GM06990 (cell line): ENCODE measurements around the gene NDUFB10.
"Not testable (repeated sequence)": the region's sequence is repeated elsewhere in the genome, so short reads cannot be mapped to it uniquely, and the experiment has no call there.

Experiments
- DNase-seq: peaks from one replicate; pipeline ENCODE4 v3.0.0-alpha.2; 2011; ENCODE audit not compliant: insufficient read length; ENCODE audit errors: extremely low read depth
- H3K27me3 ChIP-seq: replicated peaks from 2 replicates; pipeline ENCODE4 v1.6.0; 2011; ENCODE audit warnings: low read length; ENCODE audit not compliant: control insufficient read depth, insufficient read depth
- H3K36me3 ChIP-seq: 2 replicates; pipeline ENCODE4 v1.5.1; 2011; ENCODE audit warnings: low read length; ENCODE audit not compliant: control insufficient read depth, insufficient read depth
- H3K4me3 ChIP-seq: replicated peaks from 2 replicates; pipeline ENCODE4 v1.5.1; 2011; ENCODE audit warnings: low read depth, mild to moderate bottlenecking, control low read depth, low read length
- TF ChIP-seq, protein P1 (sequence below): IDR thresholded peaks from 2 replicates; pipeline ENCODE4 v1.5.1; 2011; ENCODE audit warnings: low read length, control low read depth, mild to moderate bottlenecking, inconsistent platforms; ENCODE audit not compliant: insufficient read depth, poor library complexity, severe bottlenecking

Gene NDUFB10

DNA sequence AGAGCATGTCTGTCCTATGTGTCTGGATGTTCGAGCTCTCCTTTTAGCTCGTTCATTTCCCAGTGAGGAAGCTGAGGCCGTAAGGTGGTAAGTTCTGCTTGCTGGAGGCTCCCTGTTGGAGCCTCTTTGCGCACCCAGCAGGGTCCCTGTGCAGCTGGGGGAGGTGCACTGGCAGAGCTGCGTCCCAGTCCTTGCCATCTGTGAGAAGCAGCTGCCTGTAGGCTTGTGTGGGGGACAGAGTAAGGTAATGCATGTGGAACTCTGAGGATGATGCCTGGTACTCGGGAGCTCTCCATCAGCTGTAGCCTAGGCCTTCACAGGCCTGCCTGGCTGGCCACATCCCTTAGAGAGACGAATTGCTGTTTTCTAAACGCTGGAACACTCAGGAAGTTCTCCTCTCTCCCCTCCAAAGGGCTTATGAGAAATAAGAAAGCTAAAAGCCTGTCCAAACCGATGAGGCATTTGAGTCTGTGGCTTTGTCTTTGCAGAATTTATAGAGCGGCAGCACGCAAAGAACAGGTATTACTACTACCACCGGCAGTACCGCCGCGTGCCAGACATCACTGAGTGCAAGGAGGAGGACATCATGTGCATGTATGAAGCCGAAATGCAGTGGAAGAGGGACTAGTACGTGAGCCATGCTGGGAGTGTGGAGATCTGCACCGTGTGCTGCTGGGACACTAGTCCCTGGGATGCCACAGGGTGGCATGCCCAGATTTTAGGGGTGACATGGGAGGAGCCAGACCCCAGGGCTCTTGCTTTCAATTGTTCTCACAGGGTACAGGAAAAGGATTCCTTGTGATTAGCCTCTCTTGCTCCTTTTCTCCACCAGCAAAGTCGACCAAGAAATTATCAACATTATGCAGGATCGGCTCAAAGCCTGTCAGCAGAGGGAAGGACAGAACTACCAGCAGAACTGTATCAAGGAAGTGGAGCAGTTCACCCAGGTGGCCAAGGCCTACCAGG lies 1.6 kb downstream of the NDUFB10 start:
- Histone ChIP-seq H3K27me3 (no peaks in the 10 kb centered on the region), H3K36me3 (peaks cover 21% of the 10 kb centered on the region), H3K4me3 (peak overlapping the region; percentile 69)
- TF ChIP-seq, protein P1, sequence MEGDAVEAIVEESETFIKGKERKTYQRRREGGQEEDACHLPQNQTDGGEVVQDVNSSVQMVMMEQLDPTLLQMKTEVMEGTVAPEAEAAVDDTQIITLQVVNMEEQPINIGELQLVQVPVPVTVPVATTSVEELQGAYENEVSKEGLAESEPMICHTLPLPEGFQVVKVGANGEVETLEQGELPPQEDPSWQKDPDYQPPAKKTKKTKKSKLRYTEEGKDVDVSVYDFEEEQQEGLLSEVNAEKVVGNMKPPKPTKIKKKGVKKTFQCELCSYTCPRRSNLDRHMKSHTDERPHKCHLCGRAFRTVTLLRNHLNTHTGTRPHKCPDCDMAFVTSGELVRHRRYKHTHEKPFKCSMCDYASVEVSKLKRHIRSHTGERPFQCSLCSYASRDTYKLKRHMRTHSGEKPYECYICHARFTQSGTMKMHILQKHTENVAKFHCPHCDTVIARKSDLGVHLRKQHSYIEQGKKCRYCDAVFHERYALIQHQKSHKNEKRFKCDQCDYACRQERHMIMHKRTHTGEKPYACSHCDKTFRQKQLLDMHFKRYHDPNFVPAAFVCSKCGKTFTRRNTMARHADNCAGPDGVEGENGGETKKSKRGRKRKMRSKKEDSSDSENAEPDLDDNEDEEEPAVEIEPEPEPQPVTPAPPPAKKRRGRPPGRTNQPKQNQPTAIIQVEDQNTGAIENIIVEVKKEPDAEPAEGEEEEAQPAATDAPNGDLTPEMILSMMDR: no peak
- peak; percentile 74 for DNase-seq

DNA sequence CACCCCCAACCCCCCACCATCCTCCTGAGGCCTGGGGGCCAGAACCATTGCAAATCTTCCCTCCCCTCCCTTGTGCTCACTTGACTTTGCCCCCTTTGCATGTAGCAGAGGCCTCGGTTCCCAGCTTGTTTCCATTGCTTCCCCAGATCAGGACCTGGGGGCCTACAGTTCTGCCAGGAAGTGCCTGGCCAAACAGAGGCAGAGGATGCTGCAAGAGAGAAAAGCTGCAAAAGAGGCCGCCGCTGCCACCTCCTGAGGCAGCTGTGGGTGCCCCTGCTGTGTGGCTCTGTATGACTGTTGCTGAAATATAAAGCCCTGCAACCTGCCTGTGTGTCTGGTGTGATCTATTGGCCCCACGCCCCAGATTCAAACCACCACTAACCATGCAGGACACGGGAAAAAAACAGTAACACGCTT lies 2.3 kb downstream of the NDUFB10 start:
- DNase-seq: peak; percentile 25
- Histone ChIP-seq H3K36me3 (peaks cover 21% of the 10 kb centered on the region), H3K4me3 (peak overlapping the region; percentile 13; the same call in 1 of the 2 replicates), H3K27me3 (no peaks in the 10 kb centered on the region)
- TF ChIP-seq, protein P1: no peak

DNA sequence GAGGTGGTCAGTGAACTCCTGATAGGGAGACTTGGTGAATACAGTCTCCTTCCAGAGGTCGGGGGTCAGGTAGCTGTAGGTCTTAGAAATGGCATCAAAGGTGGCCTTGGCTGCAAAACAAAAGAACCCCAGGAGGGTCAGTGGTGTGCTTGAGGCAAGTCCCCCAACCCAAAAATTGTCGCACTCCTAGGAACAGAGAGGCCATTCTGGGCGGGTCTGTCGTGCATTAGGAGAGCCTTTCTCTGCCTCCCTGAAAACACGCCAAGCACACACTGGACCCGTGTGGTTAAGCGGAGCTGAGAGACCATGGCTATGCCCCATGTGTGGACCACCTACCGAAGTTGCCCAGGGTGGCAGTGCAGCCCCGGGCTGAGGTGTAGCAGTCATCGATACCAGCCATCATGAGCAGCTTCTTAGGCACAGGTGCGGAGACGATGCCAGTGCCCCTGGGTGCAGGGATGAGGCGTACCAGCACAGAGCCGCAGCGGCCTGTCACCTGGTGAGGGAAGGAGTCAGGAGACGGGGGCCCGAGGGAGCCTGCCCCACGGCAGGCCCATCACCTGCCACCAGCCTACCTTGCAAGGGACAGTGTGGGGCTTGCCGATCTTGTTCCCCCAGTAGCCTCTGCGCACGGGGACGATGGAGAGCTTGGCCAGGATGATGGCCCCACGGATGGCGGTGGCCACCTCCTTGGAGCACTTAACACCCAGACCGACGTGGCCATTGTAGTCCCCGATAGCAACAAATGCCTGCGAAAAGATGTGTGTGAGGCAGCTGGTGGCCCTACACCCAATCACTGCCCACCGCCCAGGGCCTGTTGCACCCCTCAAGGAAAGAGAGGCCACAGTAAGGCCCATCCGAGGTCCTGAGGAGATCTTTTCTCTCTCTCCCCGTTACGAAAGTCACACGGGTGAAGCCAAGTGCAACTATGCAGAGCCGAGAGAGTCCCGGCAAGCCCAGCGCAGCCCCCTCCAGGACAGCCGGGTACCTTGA lies 3.1 kb downstream of the NDUFB10 start:
- peak; percentile 21 for DNase-seq
- not testable (repeated sequence) for H3K27me3 ChIP-seq
- H3K36me3 ChIP-seq: peaks cover 21% of the 10 kb centered on the region
- peak overlapping the region; percentile 83 for H3K4me3 ChIP-seq

DNA sequence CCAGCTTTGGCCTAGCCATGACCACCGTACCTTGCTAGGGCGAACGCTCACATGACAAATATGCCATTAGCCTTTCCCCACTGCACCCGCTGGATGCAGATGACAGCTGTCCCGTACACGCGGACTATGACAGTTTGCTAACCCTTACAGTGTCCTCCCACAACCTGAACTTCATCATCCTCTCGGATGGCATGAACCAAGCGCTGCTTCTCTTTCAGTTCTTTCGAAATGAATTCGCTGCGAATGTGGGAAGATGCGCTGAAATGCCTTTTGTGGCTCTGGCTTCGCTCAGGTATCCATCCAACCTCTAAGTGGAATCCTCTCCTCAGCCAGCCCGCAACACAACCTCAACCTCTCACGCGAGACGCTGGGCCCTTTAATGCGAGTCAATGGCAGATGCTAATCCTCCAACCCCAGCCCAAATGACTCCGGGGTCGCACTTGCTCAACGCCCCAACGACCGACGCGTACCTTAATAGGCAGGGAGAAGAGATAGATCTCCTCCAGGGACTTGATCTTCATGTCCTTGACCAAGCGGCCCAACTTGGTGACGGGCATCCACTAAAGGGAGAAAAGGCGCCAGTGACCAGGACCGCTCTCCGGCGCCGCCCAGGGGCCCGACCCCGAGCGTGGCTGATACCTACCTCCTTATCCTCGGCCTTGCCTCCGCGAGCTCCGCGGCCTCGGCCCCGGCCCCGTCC lies 4.6 kb downstream of the NDUFB10 start:
- Histone ChIP-seq H3K4me3 (peak overlapping the region; percentile 83), H3K36me3 (peaks cover 21% of the 10 kb centered on the region), H3K27me3 (no peaks in the 10 kb centered on the region)
- peak; percentile 67 for DNase-seq
- TF ChIP-seq, protein P1: peak; percentile 32

DNA sequence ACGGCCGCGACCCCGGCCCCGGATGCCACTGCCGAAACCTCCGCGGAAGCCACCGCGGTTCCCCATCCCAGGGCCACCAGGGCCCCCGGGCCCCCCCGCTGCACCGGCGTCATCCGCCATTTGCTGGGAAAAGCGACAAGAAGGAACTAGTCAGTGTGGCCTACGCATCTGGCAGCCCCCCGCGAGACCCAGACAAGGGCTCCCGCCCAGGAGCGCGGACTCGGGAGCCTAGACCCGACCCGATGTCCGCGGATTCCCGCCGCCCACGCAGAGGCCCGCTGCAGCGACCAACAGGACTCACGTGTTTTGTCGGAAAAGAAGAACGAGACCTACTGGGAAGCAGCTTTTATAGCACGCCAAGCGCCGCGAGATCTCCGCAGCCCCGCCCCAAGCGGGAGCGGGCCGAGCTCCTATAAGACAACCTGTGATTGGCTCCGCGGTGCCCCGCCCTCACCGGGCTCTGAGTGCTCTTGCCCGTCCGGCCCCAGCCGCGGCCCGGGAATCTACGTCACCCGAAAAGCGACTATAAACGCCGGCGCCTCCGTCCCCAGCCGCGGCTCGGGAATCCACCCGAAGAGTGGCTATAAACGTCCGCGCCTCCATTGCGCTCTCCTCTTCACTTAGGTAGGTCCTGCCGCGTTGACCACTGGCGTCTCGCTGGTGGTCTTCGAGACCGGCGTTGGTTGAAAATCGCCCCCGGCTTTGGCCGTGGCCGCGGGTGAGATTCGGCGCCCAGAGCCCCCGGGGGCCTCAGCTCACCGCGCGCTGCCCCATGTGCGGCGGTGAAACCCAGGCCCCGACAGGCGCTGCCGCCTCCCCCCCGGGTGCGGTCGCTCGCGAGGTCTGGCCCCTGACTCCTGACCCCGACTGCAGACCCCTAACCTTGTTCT lies 5.4 kb downstream of the NDUFB10 start, which contains the start of gene RPS2:
RPS2 (minus strand) TSS at position 321 of the 890 bp plus-strand sequence; CDS start at position 120, 201 bp downstream.
- DNase-seq: peak; percentile 99
- Histone ChIP-seq H3K4me3 (peak within 1 kb of the TSS; percentile 83), H3K27me3 (no peaks in the 10 kb centered on the region), H3K36me3 (peaks cover 21% of the 10 kb centered on the region)
- TF ChIP-seq, protein P1: no peak
